C4-2B (cell line): ENCODE measurements around the gene TESK2.

ENCODE experiments used
- CTCF ChIP-seq: fragments of 450-650 bp; conservative IDR thresholded peaks from 2 replicates; pipeline ENCODE4 v1.5.1; 2017; ENCODE audit warnings: mild to moderate bottlenecking
- ZFX ChIP-seq: fragments of 450-650 bp; IDR thresholded peaks from 2 replicates; pipeline ENCODE4 v1.6.1; 2017

GRCh38 chr1:45331436-45332345 lies 159.3 kb downstream of the TESK2 start:
- no peak for TF ChIP-seq CTCF
- TF ChIP-seq ZFX, result no peak
